Measurements from ENCODE around the gene EGFL6. TPM values are rescaled to one million over a fixed set of nuclear protein-coding genes. Genes with fewer than 3 reads are reported as not detected.
"Not testable (repeated sequence)": the region's sequence is repeated elsewhere in the genome, so short reads cannot be mapped to it uniquely, and the experiment has no call there.

EGFL6 gene
- total RNA-seq, 1 experiment from 2014 or later, result not detected

GRCh38 chrX:13670197-13670596, 100.8 kb downstream of the EGFL6 start:
- DNase-seq, result peak; percentile 40
- Histone ChIP-seq H3K4me1 (ENCODE audit: low read length) (peaks cover 67% of the 10 kb centered on the region), H3K27me3 (ENCODE audit: low read length) (no peaks in the 10 kb centered on the region), H2AFZ (ENCODE audit: low read length) (no peak overlapping the region), H3K36me3 (ENCODE audit: insufficient read depth, low read length) (no peaks in the 10 kb centered on the region), H3K4me3 (ENCODE audit: low read length) (no peak overlapping the region), H3K9me3 (ENCODE audit: low read length) (no peaks in the 10 kb centered on the region), H3K9me2 (replicated peaks; ENCODE audit: insufficient read depth, low read length) (no peaks in the 10 kb centered on the region), H3K79me2 (ENCODE audit: low read length) (no peaks in the 10 kb centered on the region), H4K20me1 (ENCODE audit: insufficient read depth, low read depth, low read length) (no peaks in the 10 kb centered on the region), H3K4me2 (ENCODE audit: low read depth, low read length, poor library complexity, severe bottlenecking) (peak overlapping the region; percentile 60), H3K9ac (ENCODE audit: low read length) (peak overlapping the region; percentile 45), H3K27ac (ENCODE audit: low read length) (peak overlapping the region; percentile 92)

GRCh38 chrX:13673016-13673415, 103.6 kb downstream of the EGFL6 start:
- H3K4me3 ChIP-seq (ENCODE audit: low read length), result no peak overlapping the region
- H4K20me1 ChIP-seq (ENCODE audit: insufficient read depth, low read depth, low read length), result no peaks in the 10 kb centered on the region
- peaks cover 67% of the 10 kb centered on the region for H3K4me1 ChIP-seq (ENCODE audit: low read length)
- no peak overlapping the region for H3K9ac ChIP-seq (ENCODE audit: low read length)
- H2AFZ ChIP-seq (ENCODE audit: low read length), result no peak overlapping the region
- no peaks in the 10 kb centered on the region for H3K79me2 ChIP-seq (ENCODE audit: low read length)
- H3K36me3 ChIP-seq (ENCODE audit: insufficient read depth, low read length), result no peaks in the 10 kb centered on the region
- peak overlapping the region; percentile 92; the same call in 1 of the 2 replicates for H3K27ac ChIP-seq (ENCODE audit: low read length)
- no peak for DNase-seq
- no peaks in the 10 kb centered on the region for H3K9me3 ChIP-seq (ENCODE audit: low read length)
- no peak overlapping the region for H3K4me2 ChIP-seq (ENCODE audit: low read depth, low read length, poor library complexity, severe bottlenecking)
- H3K27me3 ChIP-seq (ENCODE audit: low read length), result no peaks in the 10 kb centered on the region
- no peaks in the 10 kb centered on the region for H3K9me2 ChIP-seq (replicated peaks; ENCODE audit: insufficient read depth, low read length)

DNA sequence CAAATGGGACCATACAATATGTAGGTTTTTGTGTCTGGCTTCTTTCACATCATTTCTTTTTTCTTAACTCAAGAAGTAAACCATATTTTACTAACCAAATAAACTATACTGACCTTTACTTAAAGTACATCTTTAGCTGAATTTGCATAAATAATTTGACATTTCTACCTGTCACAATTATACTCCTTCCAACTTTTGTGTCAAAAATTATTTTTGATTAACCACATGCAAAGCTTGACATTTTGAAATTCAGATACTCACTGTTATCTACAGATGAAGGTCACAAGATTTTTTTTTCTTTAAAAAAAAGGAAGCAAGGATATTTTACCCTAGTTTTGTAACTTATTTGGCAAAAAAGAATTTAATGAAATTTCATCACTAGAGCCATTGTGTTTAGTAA, 107.5 kb downstream of the EGFL6 start:
- no peaks in the 10 kb centered on the region for H3K79me2 ChIP-seq (ENCODE audit: low read length)
- no peaks in the 10 kb centered on the region for H4K20me1 ChIP-seq (ENCODE audit: insufficient read depth, low read depth, low read length)
- no peaks in the 10 kb centered on the region for H3K36me3 ChIP-seq (ENCODE audit: insufficient read depth, low read length)
- peak overlapping the region; percentile 72 for H3K4me2 ChIP-seq (ENCODE audit: low read depth, low read length, poor library complexity, severe bottlenecking)
- H3K4me3 ChIP-seq (ENCODE audit: low read length), result peak overlapping the region; percentile 32
- no peaks in the 10 kb centered on the region for H3K27me3 ChIP-seq (ENCODE audit: low read length)
- H3K4me1 ChIP-seq (ENCODE audit: low read length), result peaks cover 34% of the 10 kb centered on the region
- H3K9ac ChIP-seq (ENCODE audit: low read length), result peak overlapping the region; percentile 48
- H3K9me3 ChIP-seq (ENCODE audit: low read length), result no peaks in the 10 kb centered on the region
- H3K27ac ChIP-seq (ENCODE audit: low read length), result peak overlapping the region; percentile 86
- no peak overlapping the region; the same call in 1 of the 2 replicates for H2AFZ ChIP-seq (ENCODE audit: low read length)
- DNase-seq, result peak; percentile 74
- H3K9me2 ChIP-seq (replicated peaks; ENCODE audit: insufficient read depth, low read length), result no peaks in the 10 kb centered on the region

GRCh38 chrX:13679700-13680099, 110.3 kb downstream of the EGFL6 start:
- H3K9ac ChIP-seq (ENCODE audit: low read length); H2AFZ ChIP-seq (ENCODE audit: low read length); H3K9me2 ChIP-seq (replicated peaks; ENCODE audit: insufficient read depth, low read length); H4K20me1 ChIP-seq (ENCODE audit: insufficient read depth, low read depth, low read length); H3K27me3 ChIP-seq (ENCODE audit: low read length); H3K4me3 ChIP-seq (ENCODE audit: low read length); H3K4me2 ChIP-seq (ENCODE audit: low read depth, low read length, poor library complexity, severe bottlenecking); H3K79me2 ChIP-seq (ENCODE audit: low read length); H3K9me3 ChIP-seq (ENCODE audit: low read length); H3K36me3 ChIP-seq (ENCODE audit: insufficient read depth, low read length); H3K27ac ChIP-seq (ENCODE audit: low read length); DNase-seq: not testable (repeated sequence)
- peaks cover 24% of the 10 kb centered on the region for H3K4me1 ChIP-seq (ENCODE audit: low read length)

- no peak for DNase-seq
Observed at GRCh38 chrX:13681595-13681994, 112.2 kb downstream of the EGFL6 start.

More at GRCh38 chrX:13681595-13681994, 112.2 kb downstream of the EGFL6 start:
- H3K4me3 ChIP-seq (ENCODE audit: low read length), result no peak overlapping the region
- no peak overlapping the region for H2AFZ ChIP-seq (ENCODE audit: low read length)
- no peak overlapping the region for H3K4me2 ChIP-seq (ENCODE audit: low read depth, low read length, poor library complexity, severe bottlenecking)
- H3K36me3 ChIP-seq (ENCODE audit: insufficient read depth, low read length), result no peaks in the 10 kb centered on the region
- H4K20me1 ChIP-seq (ENCODE audit: insufficient read depth, low read depth, low read length), result no peaks in the 10 kb centered on the region
- no peaks in the 10 kb centered on the region for H3K9me2 ChIP-seq (replicated peaks; ENCODE audit: insufficient read depth, low read length)
- no peak overlapping the region for H3K27ac ChIP-seq (ENCODE audit: low read length)
- H3K4me1 ChIP-seq (ENCODE audit: low read length), result peaks cover 29% of the 10 kb centered on the region
- no peaks in the 10 kb centered on the region for H3K9me3 ChIP-seq (ENCODE audit: low read length)
- no peaks in the 10 kb centered on the region for H3K27me3 ChIP-seq (ENCODE audit: low read length)
- H3K79me2 ChIP-seq (ENCODE audit: low read length), result no peaks in the 10 kb centered on the region
- no peak overlapping the region for H3K9ac ChIP-seq (ENCODE audit: low read length)

Other genes with a start within 250 kb of the EGFL6 start
- gene ATXN3L, start 249.5 kb upstream of the EGFL6 start, total RNA-seq (2014; rRNA removed; shearing (Covaris generic); ENCODE audit: low replicate concordance), result not detected in 2 replicates
- gene TCEANC, start 83.5 kb downstream of the EGFL6 start, total RNA-seq (2014; rRNA removed; shearing (Covaris generic); ENCODE audit: low replicate concordance), result 3.4 and 4.3 TPM in 2 replicates
- gene RAB9A, start 119.5 kb downstream of the EGFL6 start, total RNA-seq (2014; rRNA removed; shearing (Covaris generic); ENCODE audit: low replicate concordance), result 56.6 and 59.3 TPM in 2 replicates
- 29.5 and 60.5 TPM in 2 replicates for gene TRAPPC2, start 165.0 kb downstream of the EGFL6 start, total RNA-seq (2014; rRNA removed; shearing (Covaris generic); ENCODE audit: low replicate concordance)
- 68.4 and 76.3 TPM in 2 replicates for gene OFD1, start 165.1 kb downstream of the EGFL6 start, total RNA-seq (2014; rRNA removed; shearing (Covaris generic); ENCODE audit: low replicate concordance)
- gene GPM6B, start 247.5 kb downstream of the EGFL6 start, total RNA-seq (2014; rRNA removed; shearing (Covaris generic); ENCODE audit: low replicate concordance), result not detected in 2 replicates

Measured in Karpas-422 (cell line).